HG03135 (cell line): Measurements from ENCODE around the gene PPP1R8.

Experiments
- ATAC-seq: cut with Tn5 transposase; IDR thresholded peaks from one replicate; pipeline ENCODE4 v1.9.1; 2021; ENCODE audit warnings: mild to moderate bottlenecking, moderate library complexity; ENCODE audit not compliant: unreplicated experiment

Gene PPP1R8

DNA sequence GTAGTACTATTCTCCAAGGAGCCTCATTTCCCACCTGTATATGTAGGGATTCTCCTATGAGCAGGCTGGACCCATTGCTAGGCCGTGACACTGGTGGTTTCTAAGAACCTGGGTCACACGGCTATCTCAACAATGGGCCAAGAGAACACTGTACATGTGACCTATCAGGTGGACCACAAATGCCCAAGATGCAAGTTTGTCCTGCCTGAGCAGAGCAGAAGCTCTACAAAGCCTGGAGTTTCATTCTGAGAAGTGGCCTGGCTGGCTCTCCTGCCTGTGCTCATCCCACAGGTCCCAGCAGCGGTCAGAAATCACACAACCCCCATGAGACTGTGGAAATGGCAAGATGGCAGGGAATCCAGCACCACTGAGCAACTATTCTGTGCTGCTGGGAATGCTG lies 58.9 kb downstream of the PPP1R8 start:
- ATAC-seq: no peak

DNA sequence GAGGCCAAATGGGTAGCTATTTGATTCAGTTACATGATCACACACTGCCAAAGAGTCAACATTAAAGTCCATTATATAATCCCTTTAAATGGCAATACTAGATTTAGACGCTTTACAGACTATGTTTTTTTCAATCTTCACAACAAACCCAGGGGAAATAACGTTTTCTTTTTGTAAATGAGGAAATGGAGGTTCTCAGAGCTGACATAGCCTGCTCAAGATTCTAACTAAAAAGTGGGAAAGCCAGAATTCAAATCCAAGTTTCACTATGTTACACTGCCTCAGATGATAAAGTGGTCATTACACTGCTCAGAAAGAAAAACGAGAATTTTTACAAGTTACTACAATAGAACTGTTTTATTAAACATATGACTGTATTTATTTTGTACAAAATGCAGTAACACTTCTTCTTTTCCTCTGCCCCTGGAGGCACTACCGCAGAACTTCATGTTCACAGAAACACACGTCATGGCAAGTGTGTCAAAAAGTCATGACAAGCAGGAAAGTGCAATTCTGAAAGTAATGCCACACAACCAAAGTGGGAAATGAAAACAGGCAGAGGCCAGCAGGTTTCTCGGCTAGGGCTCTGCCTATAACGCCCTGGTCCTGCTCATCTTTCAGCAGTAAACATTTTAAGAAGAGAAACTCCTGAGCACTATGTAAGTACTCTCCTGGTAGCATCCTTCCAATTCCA lies 60.8 kb downstream of the PPP1R8 start:
- no peak for ATAC-seq

DNA sequence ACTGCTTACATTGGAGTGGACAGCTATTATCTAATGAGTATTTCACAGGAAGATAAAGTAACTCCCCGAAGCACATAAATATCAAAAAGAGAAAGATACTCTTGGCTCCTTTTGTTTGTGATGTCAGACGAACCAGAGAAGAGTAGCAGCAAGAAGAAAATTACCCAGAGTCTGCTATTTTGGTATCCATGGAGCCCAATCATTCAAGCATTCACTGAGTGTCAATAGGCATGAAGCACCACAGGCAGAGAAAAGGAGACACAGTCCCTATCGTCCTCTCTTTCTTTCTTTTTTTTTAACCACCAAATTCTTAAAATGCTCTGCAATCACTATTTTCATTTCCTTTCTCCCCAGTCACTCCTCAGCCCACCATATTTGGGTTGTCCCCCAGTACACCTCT lies 63.9 kb downstream of the PPP1R8 start:
- ATAC-seq: no peak
